ENCODE results near the gene MTCH2.

GRCh38 chr11:47578524-47579494, 63.5 kb downstream of the MTCH2 start, which contains the start of the genes KBTBD4 and NDUFS3:
- no peak for TF ChIP-seq CTCF (IDR thresholded peaks at IDR 0.05)
- peak in 1 of 2 donors; percentile 50 for TF ChIP-seq POLR2A (IDR thresholded peaks at IDR 0.05)
